GM21619 (cell line): ENCODE data around the gene FBXW9.
"Not testable (repeated sequence)": the region's sequence is repeated elsewhere in the genome, so short reads cannot be mapped to it uniquely, and the experiment has no call there.

ENCODE experiments used
- ATAC-seq: cut with Tn5 transposase; IDR thresholded peaks from one replicate; pipeline ENCODE4 v1.9.1; 2021; ENCODE audit not compliant: unreplicated experiment

The FBXW9 gene

GRCh38 chr19:12681074-12681987, 15.1 kb downstream of the FBXW9 start, which contains the start of gene DHPS:
TSS of gene DHPS (minus strand) at chr19:12681880. CDS start at chr19:12681766, 114 bp downstream.
- peak; percentile 55 for ATAC-seq

DNA sequence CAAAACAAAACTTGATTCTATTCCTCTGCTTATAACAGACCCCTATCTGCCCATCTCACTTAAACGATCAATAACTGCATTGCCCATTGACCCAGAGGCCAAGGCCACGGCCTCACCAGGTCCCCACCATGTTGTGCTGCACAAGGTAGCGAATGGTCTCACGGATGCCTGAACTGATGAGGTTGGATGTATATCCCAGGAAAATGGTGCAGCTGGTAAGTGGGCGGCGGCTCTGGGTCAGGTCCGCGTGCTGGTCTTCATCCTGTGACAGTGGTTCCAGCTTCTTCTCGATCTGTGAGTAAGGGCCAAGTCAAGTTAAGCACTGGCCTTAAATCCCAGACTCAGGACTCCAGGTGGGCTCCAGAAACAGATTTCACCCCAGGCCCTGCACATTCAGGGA, 16.4 kb downstream of the FBXW9 start:
- no peak for ATAC-seq

DNA sequence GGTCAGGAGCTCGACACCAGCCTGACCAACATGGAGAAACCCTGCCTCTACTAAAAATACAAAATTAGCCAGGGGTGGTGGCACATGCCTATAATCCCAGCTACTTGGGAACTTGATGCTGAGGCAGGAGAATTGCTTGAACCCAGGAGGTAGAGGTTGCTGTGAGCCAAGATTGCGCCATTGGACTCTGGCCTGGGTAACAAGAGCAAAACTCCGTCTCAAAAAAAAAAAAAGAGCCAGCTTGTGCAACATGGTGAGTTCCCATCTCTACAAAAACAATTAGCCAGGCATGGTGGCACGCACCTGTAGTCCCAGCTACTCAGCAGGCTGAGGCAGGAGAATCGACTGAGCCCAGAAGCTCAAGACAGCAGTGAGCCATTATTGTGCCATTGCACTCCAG, 18.4 kb downstream of the FBXW9 start:
- not testable (repeated sequence) for ATAC-seq

DNA sequence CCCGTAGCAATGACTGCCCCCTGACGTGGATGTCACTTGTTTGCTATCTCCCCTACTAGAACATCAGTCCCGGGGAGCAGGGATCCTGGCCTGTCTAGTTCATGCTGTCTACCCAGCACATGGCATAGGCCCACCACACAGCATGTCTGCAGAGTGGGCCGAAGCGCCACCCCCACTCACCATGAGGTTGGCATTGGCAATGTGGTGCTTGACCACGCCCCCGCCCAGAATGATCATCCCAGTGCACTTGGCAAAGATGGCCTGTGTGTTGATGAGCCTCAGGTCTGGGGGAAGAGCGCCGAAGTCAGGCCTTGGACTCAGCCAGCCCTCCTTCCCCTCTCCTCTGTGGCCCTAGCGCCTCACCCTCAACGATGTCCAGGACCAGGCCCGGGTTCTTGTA, 19.5 kb downstream of the FBXW9 start:
- ATAC-seq: no peak

- no peak for ATAC-seq
These were observed 20.0 kb downstream of the FBXW9 start for GRCh38 chr19:12676384-12676792.

GRCh38 chr19:12675940-12676339, 20.5 kb downstream of the FBXW9 start:
- ATAC-seq: no peak

GRCh38 chr19:12675399-12675798, 21.0 kb downstream of the FBXW9 start:
- ATAC-seq: no peak

GRCh38 chr19:12672744-12673143, 23.7 kb downstream of the FBXW9 start:
- ATAC-seq: no peak

- no peak for ATAC-seq
These were observed 26.1 kb downstream of the FBXW9 start for GRCh38 chr19:12670159-12670928.

DNA sequence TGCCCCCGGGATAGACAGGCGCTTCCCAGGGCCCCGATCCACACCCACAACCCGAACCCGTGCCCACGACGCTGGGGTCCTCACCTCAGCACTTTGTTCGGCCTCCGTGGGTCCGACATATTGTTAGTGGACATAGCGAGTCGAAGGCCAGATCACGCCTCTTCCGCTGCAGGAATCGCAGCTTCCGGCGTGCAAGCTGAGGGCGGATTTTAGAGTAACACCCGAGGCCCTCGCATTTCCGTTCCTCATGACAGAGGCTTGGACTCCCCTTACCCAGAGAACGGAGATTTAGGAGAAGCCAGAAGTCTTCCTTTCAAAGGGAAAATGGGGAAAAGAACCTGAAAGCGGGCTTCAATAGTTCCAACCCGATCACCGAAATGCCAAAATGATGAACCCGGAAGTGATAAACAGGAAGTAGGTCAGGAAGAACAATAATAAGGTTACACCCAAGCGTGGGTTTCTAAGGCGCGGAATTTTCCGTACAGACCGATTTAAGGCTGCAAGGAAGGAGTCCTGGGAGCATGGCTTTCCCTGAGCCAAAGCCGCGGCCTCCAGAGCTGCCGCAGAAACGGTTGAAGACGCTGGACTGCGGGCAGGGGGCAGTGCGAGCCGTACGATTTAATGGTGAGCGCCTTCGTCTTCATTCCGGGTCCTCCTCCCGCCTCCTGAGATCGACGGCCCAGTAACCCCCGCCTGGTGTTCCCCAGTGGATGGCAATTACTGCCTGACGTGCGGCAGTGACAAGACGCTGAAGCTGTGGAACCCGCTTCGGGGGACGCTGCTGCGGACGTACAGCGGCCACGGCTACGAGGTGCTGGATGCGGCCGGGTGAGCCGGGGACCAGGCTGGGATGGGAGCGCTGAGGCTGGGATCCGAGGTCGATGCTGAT, 26.9 kb downstream of the FBXW9 start:
- ATAC-seq: no peak

- no peak for ATAC-seq
These were observed 27.5 kb downstream of the FBXW9 start for GRCh38 chr19:12668932-12669269.

DNA sequence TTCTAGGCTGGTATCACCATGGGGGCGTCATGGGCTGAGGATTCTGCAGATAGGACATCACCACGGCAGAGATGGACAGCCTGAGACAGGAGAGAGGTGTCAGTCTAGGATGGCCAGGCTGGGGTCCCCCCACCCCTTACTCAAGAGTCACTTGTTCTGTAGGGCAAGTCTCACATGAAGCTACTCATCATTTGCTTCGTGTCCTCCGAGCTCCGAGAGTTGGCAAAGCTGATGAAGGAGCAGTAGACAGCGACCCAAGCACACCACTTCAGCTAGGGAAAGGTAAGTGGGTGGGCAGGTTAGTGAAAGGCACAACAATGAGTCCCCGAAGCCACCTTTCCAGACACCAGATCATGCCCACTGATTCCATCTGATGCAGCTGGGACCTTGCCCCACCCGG, 28.1 kb downstream of the FBXW9 start:
- ATAC-seq: no peak

DNA sequence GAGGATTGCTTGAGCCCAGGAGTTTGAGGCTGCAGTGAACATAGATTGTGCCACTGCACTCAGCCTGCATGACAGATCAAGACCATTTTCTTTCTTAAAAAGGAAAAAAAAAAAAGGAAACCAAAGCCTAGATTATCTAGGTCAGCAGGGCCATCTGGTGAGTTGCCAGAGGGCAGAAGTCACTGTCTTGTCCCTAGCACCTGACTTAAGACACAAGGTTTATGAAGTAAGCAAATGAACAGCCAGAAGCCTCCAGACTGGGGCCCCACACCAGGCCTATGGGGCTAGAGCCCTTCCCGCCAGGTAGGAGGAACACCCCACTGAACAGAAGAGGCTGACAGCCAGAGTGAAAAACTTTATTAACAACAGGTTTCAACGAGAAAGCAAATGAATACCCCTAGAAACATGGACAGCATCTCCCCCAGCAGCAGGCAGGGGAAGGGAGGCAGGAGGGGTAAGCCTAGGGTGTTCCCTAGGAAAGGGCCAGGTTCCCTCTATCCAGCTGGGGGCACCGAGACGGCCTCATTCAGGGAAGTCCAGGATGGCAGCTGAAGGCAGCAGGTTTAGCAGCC, 28.6 kb downstream of the FBXW9 start:
- no peak for ATAC-seq

GRCh38 chr19:12666265-12667048, 30.0 kb downstream of the FBXW9 start, which contains the start of the genes MAN2B1 and WDR83:
TSS of gene MAN2B1 (minus strand) at chr19:12666742. CDS start at chr19:12666701, 41 bp downstream.
TSS of gene WDR83 (plus strand) at chr19:12666807. CDS start at chr19:12669791, 2,984 bp downstream.
- ATAC-seq: peak; percentile 40

DNA sequence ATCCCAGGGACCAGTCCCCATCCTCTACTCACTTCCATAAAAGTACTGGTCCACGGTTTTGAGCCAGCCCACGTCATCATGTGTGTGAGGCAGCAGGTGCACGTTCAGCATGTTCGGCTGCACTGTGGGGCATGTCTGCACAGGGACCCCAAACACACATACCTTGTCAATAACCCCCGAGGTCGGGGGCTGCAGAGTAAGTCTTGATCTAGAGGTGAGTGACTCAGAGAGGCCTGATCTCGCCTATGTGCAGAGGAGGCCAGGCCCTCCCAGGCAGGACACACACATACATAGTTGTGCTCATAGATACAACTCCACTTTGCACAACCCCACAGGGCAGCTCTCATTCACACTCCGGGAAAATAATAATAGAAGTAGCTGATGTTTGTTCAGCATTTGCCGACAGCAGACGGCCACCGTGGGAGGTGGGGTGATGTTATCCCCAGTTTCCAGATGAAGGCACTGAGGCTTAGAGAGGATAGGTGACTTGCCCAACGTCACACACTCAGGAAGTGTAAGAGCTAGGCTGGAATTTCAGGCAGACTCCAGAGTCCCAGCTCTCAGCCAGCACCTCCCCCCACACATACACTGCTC, 30.7 kb downstream of the FBXW9 start:
- ATAC-seq: no peak

GRCh38 chr19:12665281-12665573, 31.2 kb downstream of the FBXW9 start:
- no peak for ATAC-seq

DNA sequence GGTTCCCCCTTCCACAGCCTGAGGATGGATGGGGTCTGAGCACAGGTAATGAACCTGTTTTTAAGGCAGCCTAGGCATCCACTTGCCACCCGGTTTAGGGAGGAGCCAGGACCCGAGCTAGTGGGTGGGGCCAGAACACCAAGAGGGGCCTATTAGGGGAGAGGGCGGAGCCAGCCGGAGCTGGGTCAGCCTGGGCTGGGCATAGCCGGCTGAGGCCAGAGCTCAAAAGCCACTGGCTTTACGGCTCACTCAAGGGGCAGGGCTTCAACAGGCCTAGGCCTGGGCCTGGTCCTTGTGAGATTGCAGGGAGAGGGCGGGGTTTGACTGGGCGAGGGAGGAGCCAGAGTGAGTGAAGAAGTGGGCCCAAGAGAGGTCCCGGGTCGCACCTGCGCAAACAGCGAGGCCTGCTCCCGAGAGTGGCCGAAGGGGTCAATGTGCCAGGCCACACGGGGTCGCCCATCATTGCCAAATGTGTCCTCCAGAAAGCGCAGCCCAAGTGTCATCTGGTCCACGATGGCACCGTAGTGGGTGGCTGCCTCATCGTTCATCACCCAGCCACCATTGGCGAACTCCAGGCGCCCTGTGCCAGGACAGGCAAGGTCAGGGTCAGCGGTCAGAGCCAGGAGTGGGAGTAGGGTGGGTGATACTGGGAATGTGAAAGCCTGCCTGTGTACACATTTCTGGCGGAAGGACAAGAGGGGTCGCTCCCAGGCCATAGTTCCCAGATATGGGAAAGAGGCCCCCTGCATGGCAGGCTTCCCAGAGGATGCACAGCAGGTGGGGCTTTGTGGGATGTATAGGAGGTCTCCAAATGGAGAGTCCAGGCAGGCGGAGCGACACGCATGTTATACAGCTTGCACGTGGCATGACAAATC, 31.8 kb downstream of the FBXW9 start:
- ATAC-seq: no peak

DNA sequence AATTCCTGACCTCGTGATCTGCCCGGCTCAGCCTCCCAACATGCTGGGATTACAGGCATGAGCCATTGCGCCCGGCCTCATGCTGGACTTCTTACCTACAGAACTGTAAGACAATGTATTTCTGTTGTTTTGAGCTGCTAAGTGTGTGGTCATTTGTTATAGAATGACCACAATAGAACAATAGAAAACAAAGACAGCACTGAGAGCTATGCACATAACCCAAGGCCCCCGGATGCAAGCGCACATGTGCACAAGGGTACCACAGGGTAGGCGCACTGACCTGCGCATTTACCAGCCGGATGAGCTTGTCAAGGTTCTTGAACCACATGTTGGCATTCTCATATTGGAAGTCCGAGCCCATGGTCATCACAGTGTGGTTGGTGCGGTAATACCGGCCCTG, 35.5 kb downstream of the FBXW9 start:
- no peak for ATAC-seq

DNA sequence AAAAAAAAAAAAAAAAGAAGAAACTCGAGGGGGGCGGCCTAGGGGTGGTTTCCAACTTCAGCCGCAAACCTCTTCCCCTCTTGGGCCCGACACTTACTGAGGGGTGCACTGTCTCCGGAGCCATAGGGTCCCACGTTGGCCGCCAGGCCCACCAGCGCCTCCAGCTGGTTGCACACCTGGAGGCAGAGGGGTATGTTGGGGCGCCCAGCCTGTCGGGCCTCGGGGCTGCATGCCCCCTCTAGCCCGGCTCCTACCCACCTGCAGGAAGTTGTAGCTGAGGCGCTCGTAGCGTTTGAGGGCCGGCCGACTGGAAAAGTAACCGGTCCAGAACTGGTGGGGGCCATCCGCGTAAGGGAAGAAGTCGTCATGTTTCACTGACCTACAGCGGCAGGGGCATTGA, 38.5 kb downstream of the FBXW9 start:
- no peak for ATAC-seq
